ENCODE results near the gene CALB2.

GRCh38 chr16:71407731-71408130 is 49.2 kb downstream of the CALB2 start:
- TF ChIP-seq CTCF (conservative IDR thresholded peaks at IDR 0.05), result no peak
- no peak for TF ChIP-seq ZFX (IDR thresholded peaks at IDR 0.05)

Data from C4-2B (cell line).